Caco-2 (cell line): ENCODE measurements around the gene BLVRB. TPM values are rescaled to one million over a fixed set of nuclear protein-coding genes. Genes with fewer than 3 reads are reported as not detected.

Experiments
- BruUV-seq: library from RNA; stranded (reverse); fragments of 400-500 nt; replicated peaks from 2 replicates; lab custom pipeline; 2021; lab: Mats Ljungman, UMichigan
- CTCF ChIA-PET: fragments of 300-600 bp; sonication (Branson Sonifier 250); formaldehyde crosslinking; loops from one replicate; lab custom pipeline; 2022; ENCODE audit warnings: antibody characterized with exemption; lab: Charles Lee
- POLR2A ChIA-PET: fragments of 300-600 bp; sonication (Branson Sonifier 250); formaldehyde crosslinking; loops from one replicate; lab custom pipeline; 2022; ENCODE audit warnings: antibody characterized with exemption; lab: Charles Lee
- DNase-seq, 2 experiments: peaks; one replicate each; pipeline versions ENCODE4 v3.0.0 to v3.0.0-alpha.2; 2020 to 2022
- H3K27me3 ChIP-seq: replicated peaks from 2 replicates; pipeline ENCODE4 v1.6.0; 2011; ENCODE audit warnings: low read length; ENCODE audit not compliant: control insufficient read depth, insufficient read depth
- H3K36me3 ChIP-seq: 2 replicates; pipeline ENCODE4 v1.5.1; 2011; ENCODE audit warnings: low read length; ENCODE audit not compliant: control insufficient read depth, insufficient read depth
- H3K4me1 ChIP-seq: fragments of 250-450 bp; sonication (Bioruptor Pico); 2 replicates; pipeline ENCODE4 v1.5.1; 2020; ENCODE audit warnings: mild to moderate bottlenecking
- H3K4me3 ChIP-seq: 2 replicates; pipeline ENCODE4 v1.5.1; 2011; ENCODE audit warnings: low read depth, mild to moderate bottlenecking, control low read depth, low read length
- H3K9me3 ChIP-seq: fragments of 250-450 bp; sonication (Bioruptor Pico); 2 replicates; pipeline ENCODE4 v1.5.1; 2020; ENCODE audit warnings: mild to moderate bottlenecking, moderate library complexity
- H3K27ac Mint-ChIP-seq: one replicate; pipeline ENCODE4 v1.8.0; 2022; ENCODE audit warnings: mixed read lengths; ENCODE audit not compliant: unreplicated experiment
- H3K27me3 Mint-ChIP-seq: one replicate; pipeline ENCODE4 v1.8.0; 2022; ENCODE audit warnings: mixed read lengths; ENCODE audit not compliant: insufficient read depth, unreplicated experiment
- H3K36me3 Mint-ChIP-seq: one replicate; pipeline ENCODE4 v1.8.0; 2022; ENCODE audit warnings: mild to moderate bottlenecking, mixed read lengths; ENCODE audit not compliant: insufficient read depth, unreplicated experiment
- H3K4me1 Mint-ChIP-seq: one replicate; pipeline ENCODE4 v1.8.0; 2022; ENCODE audit warnings: low read depth, mixed read lengths; ENCODE audit not compliant: unreplicated experiment
- H3K4me3 Mint-ChIP-seq: one replicate; pipeline ENCODE4 v1.8.0; 2022; ENCODE audit warnings: mild to moderate bottlenecking, moderate library complexity, mixed read lengths; ENCODE audit not compliant: unreplicated experiment
- H3K9me3 Mint-ChIP-seq: one replicate; pipeline ENCODE4 v1.8.0; 2022; ENCODE audit warnings: mixed read lengths; ENCODE audit not compliant: unreplicated experiment
- CTCF ChIP-seq, 2 experiments: fragments of 200-600 bp in 1 of 2; IDR thresholded peaks; 1 replicate in 1 of 2; 2 replicates in 1 of 2; pipeline versions ENCODE4 v1.5.1 to v1.8.0; 2011 to 2022; ENCODE audit warnings: antibody characterized with exemption in 1 of 2, control low read depth in 1 of 2, inconsistent platforms in 1 of 2, low read depth in 1 of 2, low read length in 1 of 2, mild to moderate bottlenecking in 1 of 2, moderate library complexity in 1 of 2; ENCODE audit not compliant: insufficient read depth in 1 of 2, severe bottlenecking in 1 of 2, unreplicated experiment in 1 of 2
- intact Hi-C: fragments of 100-400 bp; cut with micrococcal nuclease; formaldehyde crosslinking; loops from one replicate; pipeline ENCODE4 v1.10.0; 2022; ENCODE audit not compliant: unreplicated experiment
- total RNA-seq: library from RNA; stranded (reverse); gene quantifications from 2 replicates; pipeline ENCODE4 v1.2.3, GENCODE V29; 2022

Gene BLVRB
- total RNA-seq, 1 experiment from 2014 or later, result 101 TPM

GRCh38 chr19:40407714-40408597, 57.6 kb downstream of the BLVRB start:
- no peak overlapping the region for H3K27ac Mint-ChIP-seq
- no peaks in the 10 kb centered on the region for H3K4me1 ChIP-seq
- no peak overlapping the region for H3K4me3 ChIP-seq
- H3K9me3 Mint-ChIP-seq, result no peaks in the 10 kb centered on the region
- no peaks in the 10 kb centered on the region for H3K27me3 ChIP-seq
- H3K36me3 Mint-ChIP-seq, result no peaks in the 10 kb centered on the region
- CTCF ChIA-PET, result interaction anchor here (0.6 to 1.3 kb wide), 3 partner anchors 11 to 18 kb away, joined by 3 read pairs; partner anchors contain the start of gene SERTAD1
- intact Hi-C loops, result no loop called here
- H3K27me3 Mint-ChIP-seq, result no peaks in the 10 kb centered on the region
- TF ChIP-seq CTCF (IDR thresholded peaks at IDR 0.05; ENCODE audit: insufficient read depth in 1 of 2, low read depth in 1 of 2, low read length in 1 of 2, severe bottlenecking in 1 of 2, unreplicated experiment in 1 of 2), result no peak
- H3K4me3 Mint-ChIP-seq, result no peak overlapping the region
- no peaks in the 10 kb centered on the region for H3K9me3 ChIP-seq
- H3K36me3 ChIP-seq, result no peaks in the 10 kb centered on the region
- no TSS peak for BruUV-seq
- peaks cover 12% of the 10 kb centered on the region for H3K4me1 Mint-ChIP-seq
- no peak for DNase-seq
- POLR2A ChIA-PET, result interaction anchor here (0.6 kb wide), 1 partner anchor 13 kb away, joined by 3 read pairs; no protein-coding TSS in a partner anchor

- peak; percentile 98 for DNase-seq
- peak overlapping the region; percentile 78 for H3K4me3 ChIP-seq
- H3K27ac Mint-ChIP-seq, result peak overlapping the region; percentile 42
- ChIA-PET CTCF (interaction anchor here (1.0 to 2.1 kb wide), 3 partner anchors 17 to 98 kb away, joined by 7 to 19 read pairs (median 10); no protein-coding TSS in a partner anchor), POLR2A (interaction anchor here (0.6 to 1.4 kb wide), 4 partner anchors 13 to 23 kb away, joined by 3 to 16 read pairs (median 3); no protein-coding TSS in a partner anchor)
- TF ChIP-seq CTCF (IDR thresholded peaks at IDR 0.05; ENCODE audit: insufficient read depth in 1 of 2, low read depth in 1 of 2, low read length in 1 of 2, severe bottlenecking in 1 of 2, unreplicated experiment in 1 of 2), result no peak
- H3K27me3 Mint-ChIP-seq, result no peaks in the 10 kb centered on the region
- H3K9me3 ChIP-seq, result no peaks in the 10 kb centered on the region
- H3K4me3 Mint-ChIP-seq, result peak overlapping the region; percentile 79
- intact Hi-C loops, result loop anchor here (1.0 kb wide), 1 partner anchor 41 kb away; the partner anchor contains the start of gene SERTAD3
- no peaks in the 10 kb centered on the region for H3K36me3 Mint-ChIP-seq
- no peaks in the 10 kb centered on the region for H3K9me3 Mint-ChIP-seq
- H3K4me1 ChIP-seq, result peaks cover 2% of the 10 kb centered on the region; the same call in 1 of the 2 replicates
- H3K36me3 ChIP-seq, result no peaks in the 10 kb centered on the region
- peaks cover 23% of the 10 kb centered on the region for H3K4me1 Mint-ChIP-seq
- H3K27me3 ChIP-seq, result no peaks in the 10 kb centered on the region
- no TSS peak for BruUV-seq
These were observed 62.1 kb downstream of the BLVRB start for GRCh38 chr19:40403262-40403984.

- CTCF ChIA-PET, result no interaction called here
- intact Hi-C loops, result no loop called here
- no peaks in the 10 kb centered on the region for H3K27me3 Mint-ChIP-seq
- H3K4me3 Mint-ChIP-seq, result no peak overlapping the region
- POLR2A ChIA-PET, result no interaction called here
- Histone ChIP-seq H3K9me3 (no peaks in the 10 kb centered on the region), H3K4me3 (no peak overlapping the region), H3K4me1 (peaks cover 5% of the 10 kb centered on the region; the same call in 1 of the 2 replicates), H3K27me3 (no peaks in the 10 kb centered on the region), H3K36me3 (no peaks in the 10 kb centered on the region)
- H3K27ac Mint-ChIP-seq, result no peak overlapping the region
- BruUV-seq, result no TSS peak
- no peaks in the 10 kb centered on the region for H3K9me3 Mint-ChIP-seq
- TF ChIP-seq CTCF (IDR thresholded peaks at IDR 0.05; ENCODE audit: insufficient read depth in 1 of 2, low read depth in 1 of 2, low read length in 1 of 2, severe bottlenecking in 1 of 2, unreplicated experiment in 1 of 2), result no peak
- no peaks in the 10 kb centered on the region for H3K36me3 Mint-ChIP-seq
- no peak for DNase-seq
- H3K4me1 Mint-ChIP-seq, result peaks cover 23% of the 10 kb centered on the region
These were observed 65.0 kb downstream of the BLVRB start for GRCh38 chr19:40400559-40400958.
